Endothelial cell of umbilical vein (primary cell): ENCODE measurements around the gene MBNL2. TPM values are rescaled to one million over a fixed set of nuclear protein-coding genes. Genes with fewer than 3 reads are reported as not detected.

ENCODE experiments used
- BruUV-seq: library from RNA; stranded (reverse); fragments of 400-500 nt; replicated peaks from 2 replicates; lab custom pipeline; 2021; lab: Mats Ljungman, UMichigan
- CTCF ChIA-PET: fragments of 300-600, 350-600 bp; sonication (Branson Sonifier 250); formaldehyde crosslinking; loops from one replicate; lab custom pipeline; 2021; ENCODE audit warnings: antibody characterized with exemption, inconsistent platforms; lab: Charles Lee
- POLR2A ChIA-PET: fragments of 300-600, 350-600 bp; sonication (Branson Sonifier 250); formaldehyde crosslinking; loops from one replicate; lab custom pipeline; 2021; ENCODE audit warnings: antibody characterized with exemption, inconsistent platforms; lab: Charles Lee
- DNase-seq: peaks from one replicate; pipeline ENCODE4 v3.0.0-alpha.2; 2011; ENCODE audit warnings: low read depth, low spot score
- FAIRE-seq: peaks from 2 replicates; lab custom pipeline; 2011; peaks lifted over from hg19 to GRCh38; lab: Jason Lieb, UNC
- H2AFZ ChIP-seq: 2 replicates; pipeline ENCODE4 v1.6.0; 2012; ENCODE audit warnings: low read depth, low read length, control low read depth, inconsistent platforms
- H3K27ac ChIP-seq: 2 replicates; pipeline ENCODE4 v1.5.1; 2011; ENCODE audit warnings: low read depth, mild to moderate bottlenecking, control low read depth, low read length, moderate library complexity; ENCODE audit not compliant: insufficient read depth
- H3K27me3 ChIP-seq, 2 experiments: 2 replicates each; pipeline versions ENCODE4 v1.6.0 to v1.6.1; 2011; ENCODE audit warnings: low read length in 2 of 2, mixed read lengths in 1 of 2; ENCODE audit not compliant: control insufficient read depth in 2 of 2, insufficient read depth in 2 of 2
- H3K36me3 ChIP-seq, 2 experiments: 2 replicates in 1 of 2; 3 replicates in 1 of 2; pipeline ENCODE4 v1.5.1; 2011; ENCODE audit warnings: low read length in 2 of 2, mild to moderate bottlenecking in 1 of 2, moderate library complexity in 1 of 2; ENCODE audit not compliant: control insufficient read depth in 2 of 2, insufficient read depth in 2 of 2; ENCODE audit errors: extremely low read depth in 1 of 2
- H3K4me1 ChIP-seq: 3 replicates; pipeline ENCODE4 v1.5.1; 2011; ENCODE audit warnings: mild to moderate bottlenecking, low read length; ENCODE audit not compliant: control insufficient read depth, insufficient read depth; ENCODE audit errors: extremely low read depth
- H3K4me2 ChIP-seq: 2 replicates; pipeline ENCODE4 v1.6.1; 2011; ENCODE audit warnings: low read length, control low read depth, mixed read lengths; ENCODE audit not compliant: insufficient read depth
- H3K4me3 ChIP-seq, 3 experiments: fragments of 200-600 bp in 1 of 3; sonication (generic), shearing (Covaris generic) in 1 of 3; replicated peaks in 1 of 3; 2 replicates each; pipeline ENCODE4 v1.5.1; 2011 to 2016; ENCODE audit warnings: control low read depth in 3 of 3, low read length in 3 of 3, mild to moderate bottlenecking in 2 of 3, inconsistent platforms in 1 of 3, low read depth in 1 of 3, moderate library complexity in 1 of 3; ENCODE audit not compliant: insufficient read depth in 1 of 3
- H3K79me2 ChIP-seq: 2 replicates; pipeline ENCODE4 v1.6.0; 2012; ENCODE audit warnings: low read length, inconsistent platforms; ENCODE audit not compliant: control insufficient read depth, insufficient read depth
- H3K9ac ChIP-seq: replicated peaks from 2 replicates; pipeline ENCODE3; 2011; ENCODE audit warnings: low read length, control low read depth; ENCODE audit not compliant: insufficient read depth; ENCODE audit errors: extremely low read depth
- H3K9me1 ChIP-seq: replicated peaks from 3 replicates; pipeline ENCODE4 v1.6.0; 2011; ENCODE audit warnings: mild to moderate bottlenecking, low read length; ENCODE audit not compliant: control insufficient read depth, insufficient read depth; ENCODE audit errors: extremely low read depth
- H3K9me3 ChIP-seq: replicated peaks from 2 replicates; pipeline ENCODE4 v1.5.1; 2012; ENCODE audit warnings: low read length, inconsistent platforms; ENCODE audit not compliant: control insufficient read depth, insufficient read depth
- H4K20me1 ChIP-seq: replicated peaks from 2 replicates; pipeline ENCODE3; 2011; ENCODE audit warnings: mild to moderate bottlenecking, low read length; ENCODE audit not compliant: control insufficient read depth, insufficient read depth; ENCODE audit errors: extremely low read depth
- EZH2 ChIP-seq: IDR thresholded peaks from 2 replicates; pipeline ENCODE4 v1.6.1; 2012; ENCODE audit warnings: borderline replicate concordance, low read depth, mild to moderate bottlenecking, moderate library complexity, low read length, inconsistent platforms; ENCODE audit not compliant: severe bottlenecking
- FOS ChIP-seq: IDR thresholded peaks from 2 replicates; pipeline ENCODE4 v1.6.1; 2011; ENCODE audit warnings: mild to moderate bottlenecking, low read length, moderate library complexity, borderline replicate concordance; ENCODE audit not compliant: insufficient read depth
- GATA2 ChIP-seq: IDR thresholded peaks from 2 replicates; pipeline ENCODE4 v1.7.0; 2011; ENCODE audit warnings: low read depth, mild to moderate bottlenecking, moderate library complexity, mixed read lengths, low read length; ENCODE audit not compliant: insufficient read length, insufficient read depth
- JUN ChIP-seq: IDR thresholded peaks from 2 replicates; pipeline ENCODE4 v1.6.1; 2011; ENCODE audit warnings: borderline replicate concordance, low read depth; ENCODE audit not compliant: insufficient read length, insufficient read depth
- MYC ChIP-seq: IDR thresholded peaks from one replicate; pipeline ENCODE4 v1.6.1; 2011; ENCODE audit warnings: mild to moderate bottlenecking, low read depth, low read length
- POLR2A ChIP-seq: IDR thresholded peaks from 2 replicates; pipeline ENCODE4 v1.6.1; 2012; ENCODE audit warnings: low read depth, mild to moderate bottlenecking, control low read depth, low read length
- POLR2AphosphoS5 ChIP-seq: IDR thresholded peaks from 2 replicates; pipeline ENCODE4 v1.6.1; 2012; ENCODE audit warnings: low read depth, mild to moderate bottlenecking, control low read depth, low read length, moderate library complexity; ENCODE audit not compliant: insufficient read depth
- dilution Hi-C: fragments of 300-500 bp; cut with MboI; formaldehyde crosslinking; loops from one replicate; pipeline ENCODE4 v1.15.0; 2019; ENCODE audit warnings: low sequenced_read_pairs; ENCODE audit not compliant: extremely low pct_ligation_motif_present
- intact Hi-C: fragments of 100-400 bp; cut with micrococcal nuclease; formaldehyde crosslinking; loops from one replicate; pipeline ENCODE4 v1.10.0; 2022
- polyA plus RNA-seq, 4 experiments: library from polyadenylated mRNA; depleted of rRNA in 3 of 4; stranded (reverse) in 3 of 4; unstranded in 1 of 4; fragments of >200 nt; gene quantifications; 2 replicates each; pipeline versions ENCODE4 v1.2.1 to v1.2.3, GENCODE V29; 2011 to 2012; ENCODE audit warnings: missing spikeins in 1 of 4
- total RNA-seq: library from RNA; stranded (reverse); gene quantifications from 2 replicates; pipeline ENCODE4 v1.2.3, GENCODE V29; 2021
- TF ChIP-seq, protein P1 (sequence below): IDR thresholded peaks from 2 replicates; pipeline ENCODE4 v1.6.1; 2011; ENCODE audit not compliant: insufficient read depth, insufficient read length
- TF ChIP-seq, protein P2 (sequence below), 2 donors: IDR thresholded peaks; 1 replicate in 1 of 2; 2 replicates in 1 of 2; pipeline ENCODE4 v1.5.1; 2011; ENCODE audit warnings: low read length in 2 of 2, mild to moderate bottlenecking in 2 of 2, moderate library complexity in 2 of 2, control low read depth in 1 of 2, inconsistent platforms in 1 of 2, low read depth in 1 of 2; ENCODE audit not compliant: insufficient read depth in 1 of 2; ENCODE audit errors: extremely low read depth in 1 of 2

Gene MBNL2
- total and polyA plus RNA-seq, 2 donors (not counting 3 experiments of a cell fraction or from before 2014, with no cell fraction given), result 32.9 to 76.5 TPM

DNA sequence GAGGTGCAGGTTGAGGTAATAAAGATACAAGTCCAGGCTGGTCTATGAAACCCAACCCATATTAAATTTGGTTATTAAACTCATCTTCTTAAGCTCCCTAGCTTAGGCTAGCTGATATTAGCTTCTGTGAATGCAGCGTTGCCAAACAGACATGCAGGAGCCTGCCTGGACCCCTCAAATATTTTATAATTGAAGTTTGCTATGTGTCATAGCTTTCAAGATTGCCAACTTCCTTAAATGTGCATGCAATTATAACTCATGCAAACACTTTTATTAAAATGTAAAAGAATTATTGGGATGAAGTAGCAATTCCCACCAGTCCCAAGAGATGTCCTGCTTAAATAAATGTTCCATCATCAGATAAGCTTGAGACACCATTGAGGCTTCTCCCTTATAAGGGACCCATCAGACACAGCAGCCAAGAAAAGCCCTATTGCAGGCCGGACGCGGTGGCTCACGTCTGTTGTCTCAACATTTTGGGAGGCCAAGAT lies 51.3 kb downstream of the MBNL2 start:
- no peak for FAIRE-seq
- POLR2A ChIA-PET, result no interaction called here
- Histone ChIP-seq H3K4me3 (no peak overlapping the region), H3K4me1 (peaks cover 71% of the 10 kb centered on the region), H3K36me3 (peaks cover 0 to 12% of the 10 kb centered on the region in 2 experiments), H3K9me1 (no peaks in the 10 kb centered on the region), H3K79me2 (peaks cover 73% of the 10 kb centered on the region), H3K27me3 (no peaks in the 10 kb centered on the region), H3K9ac (no peak overlapping the region), H4K20me1 (no peaks in the 10 kb centered on the region), H2AFZ (no peak overlapping the region), H3K4me2 (no peak overlapping the region), H3K27ac (peak overlapping the region; percentile 82), H3K9me3 (no peaks in the 10 kb centered on the region)
- CTCF ChIA-PET, result interaction anchor here (1.3 to 2.2 kb wide), 3 partner anchors 14 to 163 kb away, joined by 3 to 5 read pairs (median 3); no protein-coding TSS in a partner anchor
- no TSS peak for BruUV-seq
- DNase-seq, result no peak
- intact Hi-C loops (no loop called here), dilution Hi-C loops (no loop called here)
- TF ChIP-seq MYC, result no peak
- TF ChIP-seq, protein P1, sequence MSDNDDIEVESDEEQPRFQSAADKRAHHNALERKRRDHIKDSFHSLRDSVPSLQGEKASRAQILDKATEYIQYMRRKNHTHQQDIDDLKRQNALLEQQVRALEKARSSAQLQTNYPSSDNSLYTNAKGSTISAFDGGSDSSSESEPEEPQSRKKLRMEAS, result no peak
- no peak for TF ChIP-seq POLR2AphosphoS5
- TF ChIP-seq, protein P2, sequence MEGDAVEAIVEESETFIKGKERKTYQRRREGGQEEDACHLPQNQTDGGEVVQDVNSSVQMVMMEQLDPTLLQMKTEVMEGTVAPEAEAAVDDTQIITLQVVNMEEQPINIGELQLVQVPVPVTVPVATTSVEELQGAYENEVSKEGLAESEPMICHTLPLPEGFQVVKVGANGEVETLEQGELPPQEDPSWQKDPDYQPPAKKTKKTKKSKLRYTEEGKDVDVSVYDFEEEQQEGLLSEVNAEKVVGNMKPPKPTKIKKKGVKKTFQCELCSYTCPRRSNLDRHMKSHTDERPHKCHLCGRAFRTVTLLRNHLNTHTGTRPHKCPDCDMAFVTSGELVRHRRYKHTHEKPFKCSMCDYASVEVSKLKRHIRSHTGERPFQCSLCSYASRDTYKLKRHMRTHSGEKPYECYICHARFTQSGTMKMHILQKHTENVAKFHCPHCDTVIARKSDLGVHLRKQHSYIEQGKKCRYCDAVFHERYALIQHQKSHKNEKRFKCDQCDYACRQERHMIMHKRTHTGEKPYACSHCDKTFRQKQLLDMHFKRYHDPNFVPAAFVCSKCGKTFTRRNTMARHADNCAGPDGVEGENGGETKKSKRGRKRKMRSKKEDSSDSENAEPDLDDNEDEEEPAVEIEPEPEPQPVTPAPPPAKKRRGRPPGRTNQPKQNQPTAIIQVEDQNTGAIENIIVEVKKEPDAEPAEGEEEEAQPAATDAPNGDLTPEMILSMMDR (IDR thresholded peaks at IDR 0.05; ENCODE audit: extremely low read depth in 1 of 2, insufficient read depth in 1 of 2, low read depth in 1 of 2, low read length in 2 of 2), result no peak
- no peak for TF ChIP-seq GATA2
- no peak for TF ChIP-seq FOS
- TF ChIP-seq EZH2, result no peak
- TF ChIP-seq POLR2A, result no peak
- no peak for TF ChIP-seq JUN
